ENCODE measurements around the gene LBP. TPM values are rescaled to one million over a fixed set of nuclear protein-coding genes. Genes with fewer than 3 reads are reported as not detected.
A peak's percentile ranks its signal among the peaks of the same experiment; 100 is the strongest.

The LBP gene, protein sequence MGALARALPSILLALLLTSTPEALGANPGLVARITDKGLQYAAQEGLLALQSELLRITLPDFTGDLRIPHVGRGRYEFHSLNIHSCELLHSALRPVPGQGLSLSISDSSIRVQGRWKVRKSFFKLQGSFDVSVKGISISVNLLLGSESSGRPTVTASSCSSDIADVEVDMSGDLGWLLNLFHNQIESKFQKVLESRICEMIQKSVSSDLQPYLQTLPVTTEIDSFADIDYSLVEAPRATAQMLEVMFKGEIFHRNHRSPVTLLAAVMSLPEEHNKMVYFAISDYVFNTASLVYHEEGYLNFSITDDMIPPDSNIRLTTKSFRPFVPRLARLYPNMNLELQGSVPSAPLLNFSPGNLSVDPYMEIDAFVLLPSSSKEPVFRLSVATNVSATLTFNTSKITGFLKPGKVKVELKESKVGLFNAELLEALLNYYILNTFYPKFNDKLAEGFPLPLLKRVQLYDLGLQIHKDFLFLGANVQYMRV
- not detected in 2 replicates for total RNA-seq

GRCh38 chr20:38346247-38346651 is at the start of gene LBP:
Gene LBP, plus strand, starts transcription at chr20:38346482. Its CDS starts 35 bp downstream, at chr20:38346517.

DNA sequence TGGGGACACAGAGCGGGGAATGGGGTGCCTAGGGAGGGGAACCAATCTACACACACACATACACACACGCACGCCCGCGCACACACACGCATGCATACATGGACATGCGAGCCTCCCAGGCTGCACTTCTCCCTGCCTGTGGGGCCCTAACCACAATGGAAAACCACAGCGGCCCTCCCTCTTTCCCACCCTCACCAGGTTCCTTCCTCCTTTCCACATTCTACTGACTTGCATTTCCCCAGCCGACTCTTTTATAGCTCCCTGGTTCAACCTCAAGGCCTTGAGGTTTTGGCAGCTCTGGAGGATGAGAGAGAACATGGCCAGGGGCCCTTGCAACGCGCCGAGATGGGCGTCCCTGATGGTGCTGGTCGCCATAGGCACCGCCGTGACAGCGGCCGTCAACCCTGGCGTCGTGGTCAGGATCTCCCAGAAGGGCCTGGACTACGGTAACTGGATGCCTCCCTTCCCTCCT is 42.3 kb upstream of the LBP start, which contains the start of gene BPI:
BPI (plus strand) TSS at position 249 of the 472 bp plus-strand sequence; CDS start at position 317, 68 bp downstream.

Small RNAs within 50 kb of the gene (small RNA-seq; reads per million reads assigned to genes)
- gene RF00056 (not detected), gene SNORA71B (2,599 reads per million, percentile 100 among the genes with 10 or more reads in this experiment)

Other genes with a start within 250 kb of the LBP start
- 2.9 and 5.3 TPM in 2 replicates for gene TGM2, start 181.2 kb upstream of the LBP start, total RNA-seq
- gene KIAA1755, start 85.7 kb upstream of the LBP start, total RNA-seq: 0.37 and 0.39 TPM in 2 replicates
- not detected in 2 replicates for gene BPI, start 42.3 kb upstream of the LBP start, total RNA-seq
- 8.1 and 16.2 TPM in 2 replicates for gene SNHG17, start 88.8 kb downstream of the LBP start, total RNA-seq
- gene RALGAPB, start 126.4 kb downstream of the LBP start, total RNA-seq: 26.5 and 37.7 TPM in 2 replicates
- not detected in 2 replicates for gene ADIG, start 234.7 kb downstream of the LBP start, total RNA-seq

Data from subcutaneous preadipocyte (primary cell).